Choroid plexus epithelial cell (primary cell): Measurements from ENCODE around the gene PLEKHN1.

Source experiments
- DNase-seq: peaks from one replicate; pipeline ENCODE4 v3.0.0-alpha.2; 2010; ENCODE audit warnings: low read depth
- H3K4me3 ChIP-seq: 2 replicates; pipeline ENCODE4 v1.5.1; 2011; ENCODE audit warnings: low read depth, mild to moderate bottlenecking, control low read depth, low read length, moderate library complexity
- CTCF ChIP-seq: conservative IDR thresholded peaks from 2 replicates; pipeline ENCODE4 v1.5.1; 2011; ENCODE audit warnings: low read depth, mild to moderate bottlenecking, control low read depth, inconsistent platforms, low read length, moderate library complexity

Gene PLEKHN1

GRCh38 chr1:952603-953002 is 13.7 kb upstream of the PLEKHN1 start:
- no peak overlapping the region for H3K4me3 ChIP-seq
- TF ChIP-seq CTCF, result no peak
- no peak for DNase-seq

- no peak for DNase-seq
- no peak for TF ChIP-seq CTCF
- no peak overlapping the region for H3K4me3 ChIP-seq
Measured at GRCh38 chr1:953524-954320, 12.6 kb upstream of the PLEKHN1 start.

- DNase-seq, result no peak
- H3K4me3 ChIP-seq, result no peak overlapping the region
- no peak for TF ChIP-seq CTCF
Measured at GRCh38 chr1:954927-955326, 11.4 kb upstream of the PLEKHN1 start.

GRCh38 chr1:955474-955873 is 10.8 kb upstream of the PLEKHN1 start:
- H3K4me3 ChIP-seq, result no peak overlapping the region
- DNase-seq, result no peak
- TF ChIP-seq CTCF, result no peak

- DNase-seq, result no peak
- no peak for TF ChIP-seq CTCF
- no peak overlapping the region for H3K4me3 ChIP-seq
Measured at GRCh38 chr1:956636-957035, 9.6 kb upstream of the PLEKHN1 start.

DNA sequence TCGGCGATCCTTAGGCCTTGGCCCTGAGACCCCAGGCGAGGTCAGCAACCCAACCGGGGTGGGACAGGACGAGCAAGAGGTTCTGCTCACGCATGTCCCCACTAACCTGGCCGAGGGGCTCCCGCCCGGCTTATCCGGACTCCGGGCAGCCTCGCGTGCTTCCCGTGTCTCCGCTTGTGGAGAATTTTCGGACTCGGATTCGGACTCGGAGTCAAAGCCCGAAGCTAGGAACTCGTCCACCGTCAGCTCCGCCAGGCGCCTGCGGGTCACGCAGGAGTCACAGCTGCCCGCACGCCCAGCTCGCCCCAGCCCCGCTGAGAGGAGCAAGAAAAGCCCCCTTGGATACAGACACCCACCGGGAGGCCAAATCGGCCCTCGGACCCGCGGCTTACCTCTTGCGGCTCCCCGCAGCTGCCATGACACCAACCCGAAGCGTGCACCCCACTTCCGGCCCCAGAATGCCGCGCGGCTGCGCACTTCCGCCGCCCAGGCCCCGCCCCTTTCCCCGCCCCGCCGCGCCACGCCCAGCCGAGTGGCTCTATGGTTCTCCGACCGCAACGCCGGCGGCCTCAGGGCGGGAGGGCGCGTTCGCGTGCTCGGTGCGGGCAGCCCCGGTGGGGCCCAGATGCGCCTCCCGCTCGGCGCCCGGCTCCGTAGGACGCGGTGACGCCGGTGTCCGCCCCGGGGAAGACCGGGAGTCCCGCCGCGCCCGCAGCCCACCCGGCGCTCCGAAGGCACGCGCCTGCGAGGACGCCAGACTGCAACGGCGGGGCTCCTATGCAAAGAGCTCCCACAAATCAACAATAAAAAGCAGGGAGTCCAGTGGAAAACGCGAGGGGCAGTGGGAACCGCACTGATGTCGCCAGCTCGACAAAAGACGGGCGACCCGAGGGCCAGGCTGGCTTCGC is 7.2 kb upstream of the PLEKHN1 start, which contains the start of gene NOC2L:
Gene NOC2L (minus strand): TSS at position 434 of the 908 bp plus-strand sequence. CDS start 16 bp downstream, at position 418.
- peak within 1 kb of the TSS; percentile 94 for H3K4me3 ChIP-seq

More for the DNA sequence above, 7.2 kb upstream of the PLEKHN1 start, which contains the start of gene NOC2L:
- TF ChIP-seq CTCF, result no peak
- DNase-seq, result peak; percentile 90
